Measurements from ENCODE around the gene HNRNPA3.
"Not testable (repeated sequence)": the region's sequence is repeated elsewhere in the genome, so short reads cannot be mapped to it uniquely, and the experiment has no call there.

Gene HNRNPA3

DNA sequence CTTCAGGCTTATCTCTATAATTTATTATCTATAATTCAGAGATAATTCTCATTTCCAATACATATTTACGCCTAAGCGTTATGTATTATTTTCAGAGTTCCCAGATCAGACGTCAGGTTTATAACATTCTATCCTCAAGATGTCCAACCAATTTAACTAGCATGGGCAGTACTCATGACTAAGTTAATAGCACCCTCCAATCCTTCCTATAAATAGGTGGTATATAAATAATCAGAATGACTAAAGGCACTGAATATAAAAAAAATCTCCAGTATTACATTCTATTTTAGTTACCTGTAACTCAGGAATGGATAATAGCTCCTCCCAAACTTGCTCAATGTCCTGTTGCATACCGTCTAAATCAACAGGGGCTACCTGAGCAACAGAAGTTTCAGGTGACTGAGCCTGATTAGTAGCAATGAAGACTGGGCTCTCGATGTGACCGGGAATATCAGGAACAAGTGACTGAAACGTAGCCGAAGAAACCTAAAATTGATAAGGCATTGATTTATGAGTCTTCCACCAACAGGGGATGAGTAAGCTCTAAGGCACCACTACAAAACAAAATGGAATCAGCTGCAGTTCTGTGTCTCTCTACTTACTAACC is 19.6 kb downstream of the HNRNPA3 start:
- DNase-seq (ENCODE audit: low read depth in 2 of 2, low spot score in 1 of 2), result no peak

DNA sequence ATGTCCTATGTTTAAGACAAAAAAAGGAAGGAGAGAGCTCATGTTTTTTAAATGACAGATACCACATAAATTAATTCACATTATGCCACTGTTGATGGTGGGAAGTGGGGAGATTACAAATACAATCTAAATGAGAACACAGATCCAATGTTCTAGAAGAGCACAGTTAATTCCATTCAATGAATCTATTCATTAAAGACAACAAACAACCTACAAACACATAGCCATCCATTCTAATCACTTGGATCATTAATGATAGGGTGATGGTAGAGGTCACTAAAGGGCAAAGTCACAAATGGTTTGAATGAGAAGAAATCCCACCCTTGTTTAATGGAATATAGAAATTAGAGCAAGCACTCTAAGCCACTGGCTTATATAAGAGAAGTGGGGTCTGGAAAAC is 21.7 kb downstream of the HNRNPA3 start:
- no peak for DNase-seq (ENCODE audit: low read depth in 2 of 2, low spot score in 1 of 2)

DNA sequence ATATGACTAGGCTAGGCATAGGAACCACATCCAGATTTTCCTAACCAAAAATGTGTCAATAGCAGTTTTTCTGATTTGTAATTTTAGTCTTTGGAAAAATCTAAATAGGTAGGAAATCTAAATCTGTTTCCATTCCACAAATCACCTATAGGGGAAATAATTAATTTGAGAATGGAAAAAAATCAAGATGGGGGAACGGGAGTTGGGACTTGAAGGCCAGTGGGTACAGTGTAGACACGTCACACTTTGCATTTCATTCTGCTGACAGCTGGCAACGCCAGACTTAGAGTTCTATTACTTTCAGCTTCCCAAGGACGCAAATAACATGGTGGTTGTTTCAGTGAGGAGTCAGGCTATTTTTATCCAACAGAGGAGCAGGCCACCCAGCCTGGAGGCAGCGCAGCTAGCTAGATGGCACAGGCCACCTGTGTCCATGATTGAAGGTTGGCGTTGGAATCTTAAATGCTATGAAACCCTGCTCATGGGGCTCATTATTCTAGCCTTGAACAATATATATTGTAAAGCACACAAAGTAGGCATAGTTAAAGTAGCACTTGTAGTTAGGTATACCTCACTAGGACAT is 23.4 kb downstream of the HNRNPA3 start:
- no peak for DNase-seq (ENCODE audit: low read depth in 2 of 2, low spot score in 1 of 2)

DNA sequence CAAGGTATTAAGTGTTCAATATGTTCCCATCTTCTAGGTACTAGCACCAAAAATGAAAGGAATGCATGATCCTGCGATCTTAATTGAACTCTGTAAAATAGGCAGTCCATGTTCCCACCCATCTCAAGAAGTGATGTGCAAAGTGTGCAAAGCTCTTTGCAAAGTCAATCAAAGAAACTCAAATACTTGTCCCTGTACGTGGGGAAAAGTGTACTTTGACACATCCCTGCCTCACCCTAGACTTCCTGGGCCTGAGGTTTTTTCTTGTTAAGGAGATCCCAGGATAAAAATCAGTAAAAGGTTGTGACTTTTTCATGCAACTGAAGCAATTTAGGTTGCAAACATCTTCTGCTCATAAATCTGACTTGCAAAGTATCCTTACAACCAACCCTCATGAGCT is 25.3 kb downstream of the HNRNPA3 start:
- no peak for DNase-seq (ENCODE audit: low read depth in 2 of 2, low spot score in 1 of 2)

DNA sequence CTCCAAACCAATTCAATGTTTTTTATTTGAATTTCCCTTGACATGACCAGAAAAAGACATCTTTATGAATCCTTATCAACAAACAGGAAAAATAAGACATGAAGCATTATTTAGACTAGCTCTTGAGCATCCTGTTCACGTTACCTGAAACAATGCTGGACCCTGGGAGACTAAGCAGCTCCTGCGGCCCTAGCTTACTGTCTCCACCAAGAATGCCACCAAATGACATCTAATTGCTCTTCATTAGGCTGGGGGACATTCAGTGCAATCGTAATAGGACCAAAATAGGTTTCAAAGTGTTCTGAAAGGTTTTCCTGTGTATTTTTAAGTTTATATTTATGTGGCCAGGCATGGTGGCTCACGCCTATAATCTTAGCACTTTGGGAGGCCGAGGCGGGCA is 26.5 kb downstream of the HNRNPA3 start:
- no peak for DNase-seq (ENCODE audit: low read depth in 2 of 2, low spot score in 1 of 2)

DNA sequence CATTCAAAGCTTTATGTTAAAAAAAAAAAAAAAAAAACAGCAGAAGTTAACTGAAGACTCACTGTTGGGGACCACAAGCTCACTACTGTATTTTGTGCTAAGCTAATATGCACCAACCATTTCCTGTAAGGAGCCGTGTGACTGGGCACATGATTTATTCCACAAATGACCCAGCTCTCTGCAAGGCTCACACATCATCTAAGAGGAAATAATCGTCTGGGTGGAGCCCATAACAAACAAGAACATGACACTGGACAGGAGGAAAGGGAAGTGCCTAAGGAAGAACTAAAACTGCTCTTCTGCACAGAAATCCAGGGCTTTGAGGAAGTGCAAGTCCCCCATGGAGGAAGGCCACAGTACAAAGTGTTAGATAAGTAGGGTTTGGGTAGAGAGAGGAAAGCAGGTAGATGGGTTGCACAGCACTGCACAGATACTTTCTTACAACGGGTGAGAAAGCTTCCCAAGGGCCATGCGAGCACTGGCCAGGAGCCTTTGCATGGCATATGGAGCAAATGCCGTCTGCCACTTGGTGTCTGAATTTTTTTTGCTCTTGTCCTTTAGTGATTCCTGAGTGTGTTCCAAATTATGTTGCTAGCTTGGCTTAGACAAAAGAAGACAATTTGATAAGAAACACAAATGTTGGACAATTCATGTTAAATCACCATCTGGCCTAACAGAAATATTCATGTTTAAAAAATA is 27.5 kb downstream of the HNRNPA3 start:
- no peak for DNase-seq (ENCODE audit: low read depth in 2 of 2, low spot score in 1 of 2)

DNA sequence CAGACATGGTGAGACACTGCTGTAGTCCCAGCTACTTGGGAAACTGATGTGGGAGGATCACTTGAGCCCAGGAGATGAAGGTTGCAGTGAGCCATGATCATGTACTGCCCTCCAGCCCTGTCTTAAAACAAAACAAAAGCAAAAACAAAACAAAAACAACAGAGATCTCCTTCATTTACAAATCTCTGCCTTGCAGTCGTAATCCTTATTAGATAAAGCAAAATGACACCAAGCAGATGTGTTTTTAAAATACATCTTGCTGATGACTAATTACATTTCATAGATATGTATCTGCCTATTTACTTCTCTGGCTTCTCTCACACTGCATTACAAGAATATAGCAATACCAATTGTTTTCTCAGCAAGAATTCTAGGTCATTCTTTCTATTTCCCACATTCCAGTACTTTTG is 29.1 kb downstream of the HNRNPA3 start:
- no peak for DNase-seq (ENCODE audit: low read depth in 2 of 2, low spot score in 1 of 2)

DNA sequence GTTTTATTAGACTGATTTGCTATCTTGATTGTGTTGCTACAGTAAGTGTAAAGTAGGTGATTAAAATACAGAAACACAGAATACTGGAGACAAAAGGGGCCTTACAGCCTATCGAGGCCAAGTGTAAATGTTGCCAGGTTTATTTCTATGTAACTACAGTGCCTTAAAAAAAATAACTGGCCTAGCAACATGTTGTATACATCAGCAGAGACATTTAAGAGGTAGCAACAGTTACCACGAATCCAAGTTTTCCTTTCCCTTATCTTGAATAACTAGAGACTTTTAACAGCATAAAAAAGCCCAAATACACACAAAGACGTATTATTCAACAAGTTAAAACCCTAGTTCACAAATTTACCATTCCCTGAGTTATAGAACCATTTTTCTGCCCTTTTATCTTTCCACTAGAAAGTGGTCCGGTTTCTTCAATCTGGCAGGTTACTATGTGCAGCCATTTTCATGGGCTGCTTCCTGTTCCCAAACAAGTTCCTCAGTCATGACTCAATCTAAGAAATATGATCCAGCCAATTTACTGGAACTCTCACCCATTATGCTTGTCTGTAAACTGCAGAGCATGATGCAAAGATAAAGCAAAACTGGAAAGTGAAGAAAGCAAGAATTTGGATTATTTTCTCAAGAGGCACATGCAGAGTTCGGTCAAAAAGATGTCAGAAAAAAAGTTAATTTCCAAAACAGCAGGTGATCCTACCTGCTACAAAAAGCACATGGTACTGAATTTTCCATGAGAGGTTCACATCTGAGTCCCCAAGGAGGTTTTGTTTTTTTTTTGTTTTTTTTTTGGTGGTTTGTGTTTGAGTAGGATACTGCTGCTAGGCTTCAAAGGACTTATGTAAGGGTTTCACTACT is 29.8 kb downstream of the HNRNPA3 start:
- DNase-seq (ENCODE audit: low read depth in 2 of 2, low spot score in 1 of 2), result no peak

DNA sequence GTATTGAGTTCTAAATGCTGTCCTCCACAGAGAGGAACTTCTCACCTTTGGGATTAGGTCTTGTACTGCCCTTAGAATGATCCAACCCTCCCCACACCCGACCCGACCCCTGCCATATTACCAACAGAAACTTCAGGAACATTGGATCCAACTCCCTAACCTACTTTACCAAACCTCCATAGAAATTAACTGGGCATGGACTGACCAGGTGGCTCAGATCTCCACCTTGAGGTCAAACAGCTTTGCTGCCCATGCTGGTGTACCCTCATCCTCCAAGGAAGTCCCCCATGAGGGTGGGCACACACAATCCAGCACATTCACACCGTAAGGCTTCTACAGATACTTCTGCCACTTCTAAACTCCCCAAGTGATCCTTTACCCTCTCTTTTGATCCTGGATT is 30.5 kb downstream of the HNRNPA3 start:
- no peak for DNase-seq (ENCODE audit: low read depth in 2 of 2, low spot score in 1 of 2)

DNA sequence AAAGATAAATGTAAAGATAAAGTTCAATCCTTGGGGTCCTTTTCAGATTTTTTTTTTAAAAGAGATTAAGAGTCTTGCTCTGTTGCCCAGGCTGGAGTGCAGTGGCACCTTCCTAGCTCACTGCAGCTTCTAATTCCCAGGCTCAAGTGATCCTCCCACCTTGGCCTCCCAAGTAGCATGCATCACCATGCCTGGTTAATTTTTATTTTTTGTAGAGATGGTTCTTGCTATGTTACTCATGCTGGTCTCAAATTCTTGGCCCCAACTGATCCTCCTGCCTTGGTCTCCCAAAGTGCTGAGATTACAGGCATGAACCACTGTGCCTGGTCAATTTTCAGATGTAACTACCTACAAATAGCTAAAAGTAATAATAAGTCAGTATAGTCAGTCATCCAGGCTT is 30.9 kb downstream of the HNRNPA3 start:
- DNase-seq (ENCODE audit: low read depth in 2 of 2, low spot score in 1 of 2), result no peak

DNA sequence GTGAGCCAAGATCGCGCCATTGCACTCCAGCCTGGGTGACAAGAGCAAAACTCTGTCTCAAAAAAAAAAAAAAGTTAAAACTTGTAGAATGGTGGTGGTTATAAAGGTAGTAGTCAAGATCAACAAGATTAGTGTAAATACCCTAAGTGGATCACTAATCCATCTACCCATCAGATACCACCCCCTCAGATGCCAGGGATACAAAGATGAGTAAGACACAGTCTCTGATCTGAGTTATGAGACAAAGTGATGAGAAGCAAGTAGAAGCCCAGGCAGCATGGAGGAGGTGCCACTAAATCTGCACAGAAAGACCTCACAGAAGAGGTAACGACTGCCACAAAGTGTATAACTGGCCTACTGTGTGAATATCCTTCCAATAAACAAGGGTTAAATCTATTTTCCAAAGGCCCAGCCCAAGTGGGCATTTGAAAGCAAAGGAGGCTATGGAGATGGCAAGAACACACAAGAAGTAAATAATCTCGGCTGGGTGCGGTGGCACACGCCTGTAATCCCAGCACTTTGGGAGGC is 31.7 kb downstream of the HNRNPA3 start:
- no peak for DNase-seq (ENCODE audit: low read depth in 2 of 2, low spot score in 1 of 2)

DNA sequence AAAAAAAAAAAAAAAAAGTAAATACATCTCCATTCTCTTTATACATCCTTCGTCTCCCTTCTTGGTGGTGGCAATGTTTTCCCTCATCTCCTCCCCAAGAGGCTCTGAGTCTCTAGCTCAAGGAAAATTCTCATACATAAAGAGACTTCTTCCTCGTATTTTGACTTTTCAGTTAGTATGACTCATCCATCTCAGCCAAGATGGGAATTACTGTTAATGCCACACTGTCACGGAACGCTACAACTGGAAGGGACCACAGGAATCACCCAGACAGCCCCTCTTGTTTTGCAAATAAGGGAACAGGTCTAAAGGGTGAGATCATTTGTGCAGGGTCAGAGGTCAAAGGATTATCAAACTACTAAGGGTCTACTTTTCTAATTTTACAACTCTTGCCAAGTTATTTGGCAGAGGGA is 32.4 kb downstream of the HNRNPA3 start:
- DNase-seq (ENCODE audit: low read depth in 2 of 2, low spot score in 1 of 2), result no peak

DNA sequence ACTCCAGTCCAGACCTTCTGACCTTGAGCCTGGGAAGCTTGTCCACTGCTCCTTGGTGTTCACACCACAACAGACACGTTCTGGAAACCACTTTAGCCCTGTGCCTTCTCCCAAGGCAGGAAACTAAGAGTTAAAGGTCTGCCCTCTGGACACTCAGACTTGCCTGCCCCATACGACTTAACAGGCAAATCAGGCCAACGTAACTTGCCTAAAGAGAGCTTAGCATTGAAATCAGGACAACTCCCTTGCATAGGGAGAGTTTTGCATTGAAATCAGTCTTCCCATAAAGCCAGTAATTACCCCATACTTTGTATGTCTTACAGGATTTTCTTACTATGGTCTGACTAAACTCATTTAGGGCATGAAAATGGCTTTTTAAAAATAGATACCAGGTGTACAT is 33.4 kb downstream of the HNRNPA3 start:
- DNase-seq (ENCODE audit: low read depth in 2 of 2, low spot score in 1 of 2), result no peak

DNA sequence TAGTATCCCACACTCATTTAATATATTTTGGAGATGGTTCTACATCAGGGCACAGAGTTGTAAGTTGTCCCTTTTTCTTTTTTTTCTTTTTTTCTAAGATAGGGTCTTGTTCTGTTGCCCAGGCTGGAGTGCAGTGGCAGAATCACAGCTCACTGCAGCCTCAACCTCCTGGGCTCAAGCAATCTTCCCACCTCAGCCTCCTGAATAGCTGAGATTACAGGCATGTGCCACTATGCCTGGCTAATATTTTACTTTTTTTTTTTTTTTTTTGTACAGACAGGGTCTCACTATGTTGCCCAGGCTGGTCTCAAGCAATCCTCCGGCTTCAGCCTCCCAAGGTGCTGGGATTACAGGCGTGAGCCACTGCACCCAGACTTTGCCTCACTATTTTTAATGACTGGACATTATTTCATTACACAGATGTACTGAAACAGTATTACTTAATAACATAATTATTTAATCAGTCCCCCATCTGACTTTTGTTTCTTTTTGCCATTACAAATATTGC is 34.0 kb downstream of the HNRNPA3 start:
- DNase-seq (ENCODE audit: low read depth in 2 of 2, low spot score in 1 of 2), result not testable (repeated sequence)

DNA sequence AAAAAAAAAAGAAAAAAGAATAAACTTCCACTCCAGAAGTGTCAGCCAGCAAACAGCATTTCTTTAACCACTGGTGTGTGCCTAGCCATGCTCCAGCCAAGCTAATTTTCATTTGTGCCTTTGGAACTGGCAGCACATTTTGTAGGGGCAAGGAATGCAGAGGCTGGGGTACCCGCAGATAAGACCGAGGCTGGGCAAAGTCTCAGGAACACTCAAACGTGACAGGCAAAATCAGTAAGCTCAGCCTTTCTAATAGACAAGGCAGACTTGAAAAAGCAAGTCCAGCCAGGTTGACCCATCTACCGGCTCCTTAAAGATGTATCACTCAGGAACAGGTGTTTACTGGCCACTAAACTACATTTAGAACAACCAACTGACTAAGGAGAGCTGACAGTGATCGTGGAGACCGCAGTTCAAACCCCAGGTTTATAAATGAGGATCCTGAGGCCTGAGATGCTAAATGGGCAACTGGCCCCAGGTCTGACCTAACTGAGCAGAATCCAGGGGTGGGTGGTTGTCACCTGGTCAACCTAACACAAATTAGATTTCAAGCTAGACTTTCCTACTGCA is 35.2 kb downstream of the HNRNPA3 start:
- no peak for DNase-seq (ENCODE audit: low read depth in 2 of 2, low spot score in 1 of 2)

DNA sequence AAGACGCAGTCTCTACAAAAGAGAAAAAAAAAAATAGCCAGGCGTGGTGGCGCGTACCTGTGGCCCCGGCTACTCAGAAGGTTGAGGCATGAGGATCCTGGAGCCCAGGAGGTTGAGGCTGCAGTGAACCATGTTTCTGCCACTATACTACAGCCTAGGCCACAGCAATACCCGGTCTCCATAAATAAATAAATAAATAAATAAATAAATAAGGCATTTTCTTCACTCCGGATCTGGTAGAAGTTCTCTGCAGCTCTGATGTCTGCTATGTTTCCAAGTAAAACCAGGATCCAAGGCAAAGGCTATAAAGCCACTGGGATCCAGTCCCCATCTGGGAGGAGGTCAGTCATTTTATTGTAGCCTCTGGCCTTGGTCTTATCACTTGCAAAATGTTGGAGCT is 36.4 kb downstream of the HNRNPA3 start:
- no peak for DNase-seq (ENCODE audit: low read depth in 2 of 2, low spot score in 1 of 2)

DNA sequence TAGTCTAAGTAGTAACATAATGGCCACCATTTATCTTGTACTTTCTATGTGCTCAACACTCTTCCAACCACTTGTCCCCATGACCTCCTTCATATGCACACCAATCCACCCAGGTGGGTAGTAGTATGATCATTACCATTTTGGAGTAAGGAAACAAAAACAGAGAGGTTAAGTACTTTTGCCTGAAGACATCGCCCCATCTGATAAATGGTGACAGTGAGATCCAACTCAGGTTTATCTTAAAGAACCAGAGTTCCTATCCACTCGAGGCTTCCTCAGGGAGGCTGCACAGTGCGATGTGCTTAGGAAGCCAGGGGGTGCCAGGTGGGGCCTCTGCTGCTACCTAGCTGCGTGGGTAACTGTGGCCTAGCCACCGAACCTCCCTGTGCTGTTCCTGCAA is 37.9 kb downstream of the HNRNPA3 start:
- DNase-seq (ENCODE audit: low read depth in 2 of 2, low spot score in 1 of 2), result no peak

DNA sequence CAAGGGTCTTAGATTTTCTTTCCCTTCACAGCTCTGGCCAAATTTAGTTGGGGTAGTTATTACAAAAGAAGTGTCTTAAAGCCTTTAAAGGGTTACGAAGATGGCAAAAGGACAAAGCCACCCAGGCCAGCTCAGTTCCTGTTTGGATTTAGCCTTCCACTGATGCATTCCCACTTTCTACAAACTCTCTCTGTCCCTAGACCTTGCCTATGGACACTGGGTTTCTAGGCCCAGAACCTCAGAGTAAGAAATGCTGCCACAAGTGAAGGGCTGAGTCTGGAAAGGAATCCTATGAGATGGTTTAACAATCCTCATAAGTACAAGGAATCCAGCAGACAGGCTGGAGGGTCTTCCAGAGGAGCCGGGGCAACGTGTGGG is 38.6 kb downstream of the HNRNPA3 start:
- no peak for DNase-seq (ENCODE audit: low read depth in 2 of 2, low spot score in 1 of 2)

DNA sequence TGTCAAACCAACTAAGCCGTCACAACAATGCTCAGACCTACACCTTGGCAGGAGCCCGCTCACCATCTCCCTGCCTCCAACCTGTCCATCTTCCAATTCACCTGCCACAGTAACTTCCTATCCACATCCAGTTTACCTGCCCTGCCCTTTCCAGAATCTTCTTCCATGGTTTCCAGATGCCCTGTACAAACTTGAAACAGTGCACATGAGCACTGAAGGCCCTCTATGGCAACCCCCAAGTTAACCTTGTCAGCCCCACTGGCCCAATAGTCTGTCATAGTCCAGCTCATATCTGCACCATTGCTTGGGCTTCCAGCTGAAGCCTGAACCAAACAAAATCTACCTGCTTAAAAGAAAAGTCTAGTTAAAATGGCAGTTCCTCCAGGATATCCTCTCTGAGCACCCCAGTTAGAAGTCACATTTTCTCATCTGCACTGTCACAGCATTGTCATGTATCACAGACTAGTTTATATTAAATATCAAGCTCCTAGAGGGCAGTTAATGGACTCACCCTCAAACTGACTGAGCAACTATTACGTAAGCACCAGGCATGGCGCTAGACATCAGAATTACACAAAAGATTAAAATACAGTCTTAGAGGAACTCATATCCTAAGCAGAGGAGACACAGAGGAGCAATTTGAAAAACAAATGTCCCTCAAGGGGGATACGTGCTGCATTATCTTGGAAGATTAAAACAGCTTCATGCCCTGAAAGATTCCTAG is 40.4 kb downstream of the HNRNPA3 start:
- DNase-seq (ENCODE audit: low read depth in 2 of 2, low spot score in 1 of 2), result no peak

DNA sequence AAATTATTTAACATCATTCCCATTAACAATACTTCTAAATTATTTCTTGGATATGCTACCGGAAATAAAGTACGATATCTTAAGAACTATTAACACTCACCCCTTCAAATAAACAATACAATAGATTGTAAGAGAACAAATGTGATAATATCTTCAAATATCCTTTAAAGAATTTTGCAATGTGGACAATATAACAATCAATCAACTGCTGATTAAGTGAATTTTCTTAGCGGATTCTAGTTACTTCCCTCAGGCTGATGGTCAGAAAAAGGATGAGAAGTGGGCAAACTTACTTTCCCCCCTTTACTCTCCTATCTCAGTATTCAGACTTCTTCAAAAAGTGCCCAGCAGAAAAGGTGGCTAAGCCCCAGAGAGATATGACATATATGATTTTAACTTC is 41.1 kb downstream of the HNRNPA3 start:
- no peak for DNase-seq (ENCODE audit: low read depth in 2 of 2, low spot score in 1 of 2)

Data from stimulated activated CD8-positive, alpha-beta memory T cell treated with anti-CD3 and anti-CD28 coated beads, Interleukin-4, amount 100 ng/mL, for 4 hours (primary cell).